HG03432 (cell line): Measurements from ENCODE around the gene RERG.

Experiments
- ATAC-seq: cut with Tn5 transposase; IDR thresholded peaks from one replicate; pipeline ENCODE4 v1.9.1; 2021; ENCODE audit warnings: mild to moderate bottlenecking, moderate library complexity; ENCODE audit not compliant: unreplicated experiment

Gene RERG

GRCh38 chr12:15192720-15193119 lies 28.5 kb downstream of the RERG start:
- ATAC-seq: no peak

DNA sequence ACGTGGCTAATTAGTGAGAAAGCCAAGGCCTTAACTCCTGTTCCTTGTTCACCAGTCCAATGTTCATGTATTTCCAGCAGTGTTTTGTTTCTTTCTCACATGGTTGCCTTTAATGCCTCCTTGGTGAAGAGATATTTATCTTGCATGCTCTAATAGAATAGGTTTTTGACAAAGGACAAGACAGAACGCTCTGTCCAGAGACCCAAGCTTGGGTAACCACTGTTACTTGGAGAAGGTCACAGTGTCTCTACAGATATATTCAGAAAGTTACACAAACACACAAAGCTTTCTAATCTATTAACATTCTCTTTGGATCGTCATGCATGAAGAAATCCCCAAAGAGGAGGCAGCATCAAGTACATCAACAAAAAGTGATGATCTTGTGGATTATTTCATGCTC lies 33.1 kb downstream of the RERG start:
- no peak for ATAC-seq

DNA sequence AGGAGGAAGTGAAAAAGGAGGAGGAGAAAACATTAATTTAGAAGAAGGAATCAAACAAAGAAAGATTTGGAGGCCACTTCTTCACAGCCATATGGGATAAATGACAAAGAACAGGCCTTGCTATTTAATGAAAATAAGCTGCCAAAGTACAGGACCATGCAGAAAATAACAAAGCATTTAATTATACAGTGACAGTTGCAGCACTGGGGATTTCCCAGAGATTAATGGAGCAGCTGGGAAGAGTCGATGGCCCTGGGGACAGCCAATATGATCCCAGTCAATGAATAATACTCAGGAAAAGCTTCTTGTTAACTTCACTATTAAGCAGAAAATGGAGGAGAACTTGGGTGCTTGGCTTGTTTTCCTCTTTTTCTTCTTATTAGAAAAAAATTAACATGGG lies 34.6 kb downstream of the RERG start:
- ATAC-seq: no peak

- no peak for ATAC-seq
Measured at GRCh38 chr12:15184484-15184883, 36.7 kb downstream of the RERG start.

DNA sequence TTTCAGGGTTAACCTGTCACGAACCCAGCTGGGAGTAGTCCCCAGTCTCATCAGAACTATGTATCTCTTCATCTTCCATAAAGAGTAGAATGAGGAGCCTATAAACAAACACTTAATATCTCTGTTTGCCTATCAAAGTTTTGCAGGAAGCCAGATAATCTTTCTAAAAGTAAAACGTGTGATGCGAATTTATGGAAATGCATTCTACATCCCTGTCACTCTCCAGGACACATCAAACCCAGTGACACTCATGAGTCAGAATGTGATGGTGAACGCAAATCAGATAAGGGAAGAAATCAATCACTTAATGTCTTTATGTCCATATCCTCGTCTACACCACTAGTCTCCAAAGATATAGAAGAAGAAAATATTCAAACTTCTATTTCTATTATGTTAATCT lies 37.4 kb downstream of the RERG start:
- ATAC-seq: no peak

GRCh38 chr12:15181017-15181683 lies 40.1 kb downstream of the RERG start:
- no peak for ATAC-seq

- ATAC-seq: no peak
Measured at GRCh38 chr12:15180325-15180724, 40.9 kb downstream of the RERG start.

- ATAC-seq: no peak
Measured at GRCh38 chr12:15179672-15180071, 41.5 kb downstream of the RERG start.

GRCh38 chr12:15173142-15173541 lies 48.1 kb downstream of the RERG start:
- ATAC-seq: no peak

GRCh38 chr12:15172060-15172822 lies 49.0 kb downstream of the RERG start:
- ATAC-seq: no peak

- no peak for ATAC-seq
Measured at GRCh38 chr12:15171012-15171655, 50.1 kb downstream of the RERG start.

GRCh38 chr12:15168026-15168678 lies 53.1 kb downstream of the RERG start:
- no peak for ATAC-seq

DNA sequence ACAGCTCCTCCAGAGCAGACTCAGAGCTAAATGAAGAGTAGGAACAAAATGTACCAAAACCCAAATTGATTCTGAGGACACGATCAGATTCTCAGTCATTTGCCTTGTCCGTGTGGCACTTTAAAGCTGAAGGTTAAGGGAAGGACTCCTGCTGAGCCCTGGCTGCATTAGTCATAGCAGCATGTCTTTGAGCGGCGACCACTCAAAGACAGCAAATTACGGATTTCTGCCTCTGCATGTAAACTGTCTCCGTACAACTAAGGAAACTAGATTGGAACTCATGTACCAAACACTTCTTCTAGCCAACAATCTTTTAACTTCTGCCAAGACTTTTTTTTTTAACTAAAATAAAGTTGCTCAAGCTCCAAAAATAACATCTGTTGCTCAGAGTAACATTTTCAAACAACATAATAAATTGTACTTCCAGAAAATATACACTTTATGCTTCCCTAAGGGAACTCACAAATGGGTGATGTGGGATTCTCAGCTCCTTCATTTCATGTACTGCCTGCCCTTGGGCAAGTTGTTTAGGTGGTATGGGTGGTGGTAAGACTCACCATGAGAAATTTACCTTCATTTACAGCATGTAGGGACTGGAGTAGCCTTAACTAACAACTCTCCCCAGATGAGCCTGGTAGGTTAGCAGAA lies 56.1 kb downstream of the RERG start:
- ATAC-seq: no peak

DNA sequence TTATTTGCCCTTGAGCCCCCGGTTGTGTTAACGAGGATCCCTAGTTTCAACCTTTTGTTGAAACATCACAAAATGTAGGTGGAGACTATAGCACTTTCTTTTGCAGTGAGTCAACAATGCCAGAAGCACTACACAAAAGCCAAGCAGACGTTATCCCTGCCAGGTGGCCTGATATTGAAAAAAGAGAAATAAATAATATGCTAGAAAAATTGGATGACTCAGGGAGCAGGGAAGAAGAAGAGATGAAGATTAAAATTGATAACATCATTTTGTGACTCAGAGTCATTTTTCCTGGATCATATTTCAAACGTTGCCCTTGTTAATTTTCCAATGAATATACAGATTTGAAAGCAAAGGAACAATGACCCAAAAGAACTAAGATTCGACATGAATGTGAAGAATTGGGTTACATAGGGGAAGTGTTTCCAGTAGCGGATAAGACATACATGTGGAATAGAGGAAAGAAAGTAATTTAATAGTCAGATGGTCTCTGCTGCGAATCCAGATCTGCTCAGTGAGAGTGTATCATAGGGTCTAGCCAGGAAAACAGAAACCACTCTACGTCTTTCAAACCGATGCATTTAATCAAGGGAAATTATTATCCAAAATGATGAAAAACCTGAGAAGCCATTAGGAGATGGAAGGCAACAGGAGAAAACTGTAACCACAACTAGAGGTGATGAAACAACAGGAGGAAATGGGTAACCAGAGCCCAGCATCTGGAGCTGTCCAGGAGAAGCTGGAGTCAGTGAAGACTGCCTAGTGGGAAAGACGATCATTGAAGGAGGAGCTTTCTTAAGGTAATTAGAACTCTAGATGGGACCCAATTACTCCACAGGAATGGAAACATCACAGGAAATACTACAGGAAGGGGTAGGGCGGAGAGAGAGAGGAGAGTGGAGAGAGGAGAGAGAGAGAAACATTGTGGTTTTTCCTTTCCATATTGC lies 57.9 kb downstream of the RERG start:
- ATAC-seq: no peak

GRCh38 chr12:15158083-15158482 lies 63.1 kb downstream of the RERG start:
- ATAC-seq: no peak

DNA sequence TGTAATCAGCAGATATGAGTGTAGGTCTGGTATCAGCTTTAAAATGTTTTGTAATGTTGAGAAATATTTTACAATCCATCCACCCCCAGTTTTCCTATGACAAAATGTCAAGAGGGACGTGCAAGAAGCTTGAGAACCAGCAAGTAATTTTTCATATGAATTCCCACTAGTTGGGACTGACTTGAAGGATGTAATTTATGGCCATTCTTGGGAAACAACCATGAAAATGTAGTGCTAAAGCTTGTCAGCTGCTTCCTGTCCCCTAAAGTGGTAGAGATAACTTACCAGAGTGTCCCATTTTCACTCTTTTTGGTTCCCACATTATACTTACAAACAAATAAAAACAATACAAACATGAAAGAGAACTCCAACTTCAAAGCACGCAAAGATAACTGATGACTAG lies 63.9 kb downstream of the RERG start:
- ATAC-seq: no peak

DNA sequence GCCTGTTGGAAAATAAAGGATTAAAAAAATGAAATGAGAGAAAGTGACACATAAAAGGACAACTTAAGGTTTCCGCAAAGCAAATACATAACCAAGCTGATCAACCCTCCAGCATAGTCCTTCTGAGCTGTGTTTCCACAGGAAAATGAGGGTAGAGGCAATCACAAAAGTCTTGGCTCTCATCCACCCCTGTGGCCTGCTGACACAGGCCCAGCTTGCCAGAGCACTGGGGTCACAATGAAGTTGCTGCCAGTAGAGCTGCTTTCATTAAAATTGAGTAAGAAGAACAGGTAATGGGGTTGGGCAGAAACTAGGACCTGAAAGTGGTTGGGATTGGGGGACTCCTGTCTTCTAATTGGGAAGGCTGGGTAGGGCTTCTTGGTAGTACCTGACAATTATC lies 65.9 kb downstream of the RERG start:
- no peak for ATAC-seq

- no peak for ATAC-seq
Measured at GRCh38 chr12:15154103-15154502, 67.1 kb downstream of the RERG start.

- ATAC-seq: no peak
Measured at GRCh38 chr12:15152868-15153267, 68.3 kb downstream of the RERG start.

GRCh38 chr12:15152456-15152855 lies 68.8 kb downstream of the RERG start:
- no peak for ATAC-seq
